Umbilical cord (tissue), 2 donors: ENCODE results near the gene EML4. TPM values are rescaled to one million over a fixed set of nuclear protein-coding genes. Genes with fewer than 3 reads are reported as not detected.
A peak's percentile ranks its signal among the peaks of the same experiment; 100 is the strongest.

ENCODE experiments used
- DNase-seq: peaks from one replicate; pipeline ENCODE4 v3.0.0-alpha.2; 2015; ENCODE audit warnings: low spot score
- total RNA-seq: library from RNA; depleted of rRNA; stranded (reverse); fragments of >200 nt; gene quantifications from one replicate; pipeline ENCODE4 v1.2.3, GENCODE V29; 2014; ENCODE audit warnings: low replicate concordance; ENCODE audit not compliant: insufficient read depth

Gene EML4
- total RNA-seq, 1 donor from 2014 or later: 84.0 TPM

- peak; percentile 97 for DNase-seq
These were observed 27.5 kb downstream of the EML4 start for GRCh38 chr2:42196403-42197267.

- no peak for DNase-seq
These were observed 28.6 kb downstream of the EML4 start for GRCh38 chr2:42197792-42198191.

- no peak for DNase-seq
These were observed 29.3 kb downstream of the EML4 start for GRCh38 chr2:42198466-42198865.

- DNase-seq: no peak
These were observed 29.8 kb downstream of the EML4 start for GRCh38 chr2:42199002-42199401.

- no peak for DNase-seq
These were observed 30.5 kb downstream of the EML4 start for GRCh38 chr2:42199626-42200025.

GRCh38 chr2:42200926-42201855 lies 32.0 kb downstream of the EML4 start:
- no peak for DNase-seq

GRCh38 chr2:42202634-42203008 lies 33.5 kb downstream of the EML4 start:
- DNase-seq: no peak

GRCh38 chr2:42203792-42204191 lies 34.6 kb downstream of the EML4 start:
- no peak for DNase-seq

GRCh38 chr2:42205337-42205736 lies 36.2 kb downstream of the EML4 start:
- no peak for DNase-seq

GRCh38 chr2:42207826-42208225 lies 38.7 kb downstream of the EML4 start:
- DNase-seq: no peak

GRCh38 chr2:42210203-42210602 lies 41.0 kb downstream of the EML4 start:
- no peak for DNase-seq

- no peak for DNase-seq
These were observed 42.1 kb downstream of the EML4 start for GRCh38 chr2:42211291-42211690.

- DNase-seq: no peak
These were observed 45.5 kb downstream of the EML4 start for GRCh38 chr2:42214669-42215068.

GRCh38 chr2:42216694-42217093 lies 47.5 kb downstream of the EML4 start:
- DNase-seq: no peak

GRCh38 chr2:42217307-42217706 lies 48.2 kb downstream of the EML4 start:
- no peak for DNase-seq

- DNase-seq: peak; percentile 60
These were observed 48.8 kb downstream of the EML4 start for GRCh38 chr2:42217914-42218313.

- DNase-seq: no peak
These were observed 49.6 kb downstream of the EML4 start for GRCh38 chr2:42218712-42219111.

GRCh38 chr2:42219160-42219559 lies 50.0 kb downstream of the EML4 start:
- no peak for DNase-seq

- DNase-seq: peak; percentile 90
These were observed 51.4 kb downstream of the EML4 start for GRCh38 chr2:42220566-42220965.

GRCh38 chr2:42223067-42223854 lies 54.1 kb downstream of the EML4 start:
- DNase-seq: no peak

GRCh38 chr2:42223855-42224268 lies 54.7 kb downstream of the EML4 start:
- DNase-seq: no peak
